Stimulated activated CD4-positive, alpha-beta T cell treated with anti-CD3 and anti-CD28 coated beads, Interleukin-4, amount 100 ng/mL, for 1 hour (primary cell): Measurements from ENCODE around the gene RNF38.
A peak's percentile ranks its signal among the peaks of the same experiment; 100 is the strongest.
"Not testable (repeated sequence)": the region's sequence is repeated elsewhere in the genome, so short reads cannot be mapped to it uniquely, and the experiment has no call there.

Experiments
- DNase-seq: peaks from one replicate; pipeline ENCODE4 v3.0.0-alpha.2; 2020

RNF38 gene

GRCh38 chr9:36399980-36400331 lies at the start of gene RNF38:
TSS of gene RNF38 (minus strand) at chr9:36400269. CDS start at chr9:36400108, 161 bp downstream.
- DNase-seq: peak; percentile 58

- DNase-seq: not testable (repeated sequence)
Observed at GRCh38 chr9:36448555-36448954, 48.5 kb upstream of the RNF38 start.

DNA sequence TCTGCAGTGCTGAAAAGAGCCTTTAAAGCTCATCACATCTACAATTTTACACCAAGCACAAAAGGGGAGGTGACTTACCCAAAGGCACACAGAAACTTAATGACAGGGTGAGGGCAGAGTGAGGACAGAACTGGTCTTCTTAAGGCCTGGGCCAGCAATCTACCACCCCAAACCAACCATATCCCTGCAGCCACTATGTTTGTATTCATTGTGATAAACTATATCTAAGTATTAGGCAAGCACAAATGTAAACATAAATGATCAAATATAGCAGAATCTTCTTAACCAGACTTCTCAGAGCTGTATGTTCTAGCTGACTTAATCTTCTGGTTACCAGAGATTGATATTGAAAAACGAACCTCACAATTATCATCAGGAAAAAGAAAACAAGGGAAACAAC lies 47.9 kb upstream of the RNF38 start:
- DNase-seq: no peak

DNA sequence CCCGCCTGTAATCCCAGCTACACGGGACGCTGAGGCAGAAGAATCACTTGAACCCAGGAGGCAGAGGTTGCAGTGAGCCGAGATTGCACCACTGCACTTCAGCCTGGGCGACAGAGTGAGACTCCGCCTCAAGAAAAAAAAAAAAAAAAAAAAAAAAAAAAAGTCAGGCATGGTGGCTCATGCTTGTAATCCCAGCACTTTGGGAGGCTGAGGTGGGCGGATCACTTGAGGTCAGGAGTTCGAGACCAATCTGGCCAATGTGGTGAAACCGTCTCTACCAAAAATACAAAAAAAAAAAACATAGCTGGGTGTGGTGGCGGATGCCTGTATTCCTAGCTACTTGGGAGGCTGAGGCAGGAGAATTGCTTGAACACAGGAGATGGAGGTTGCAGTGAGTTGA lies 46.6 kb upstream of the RNF38 start:
- not testable (repeated sequence) for DNase-seq

DNA sequence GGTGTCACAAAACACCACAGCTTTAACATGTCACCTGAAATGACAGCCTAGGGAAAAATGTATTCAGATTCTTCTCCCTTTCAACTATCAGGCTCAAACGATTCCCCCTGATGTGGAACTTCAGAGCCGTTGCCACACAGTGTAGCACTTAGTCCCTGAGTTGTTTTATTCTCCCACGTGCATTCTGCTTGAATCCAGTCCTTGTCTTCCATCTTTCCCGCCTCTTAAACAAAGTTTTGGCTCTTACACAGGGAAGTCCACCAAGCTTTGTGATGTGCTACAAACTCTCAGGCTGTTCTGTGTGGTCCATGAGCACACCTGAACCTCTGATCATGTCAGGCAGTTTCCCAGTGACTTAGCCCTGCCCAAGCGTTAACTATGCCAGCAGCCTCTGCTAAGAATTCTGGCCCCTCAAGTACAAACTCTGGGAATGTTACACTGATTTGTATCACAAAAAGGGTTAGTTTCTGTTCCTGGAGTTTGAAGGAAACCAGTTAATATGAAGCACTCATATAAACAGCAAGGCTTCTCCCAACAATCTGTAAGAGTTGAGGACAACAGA lies 45.8 kb upstream of the RNF38 start:
- DNase-seq: no peak

DNA sequence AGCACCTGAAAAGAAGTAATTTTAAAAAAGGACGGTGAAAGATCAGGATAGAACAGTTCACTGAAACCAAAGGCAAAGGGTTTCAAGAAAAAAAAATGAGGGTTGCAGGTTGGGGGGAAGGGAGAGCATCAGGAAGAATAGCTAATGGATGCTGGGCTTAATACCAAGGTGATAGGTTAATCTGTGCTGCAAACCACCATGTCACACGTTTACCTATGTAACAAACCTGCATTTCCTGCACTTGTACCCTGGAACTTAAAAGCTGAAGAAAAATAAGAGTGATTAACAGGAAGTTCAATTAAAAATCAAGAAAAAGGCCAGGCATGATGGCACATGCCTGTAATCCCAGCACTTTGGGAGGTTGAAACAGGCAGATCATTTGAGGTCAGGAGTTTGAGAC lies 44.1 kb upstream of the RNF38 start:
- no peak for DNase-seq

GRCh38 chr9:36443581-36443980 lies 43.5 kb upstream of the RNF38 start:
- no peak for DNase-seq

- DNase-seq: no peak
Observed at GRCh38 chr9:36442710-36443109, 42.6 kb upstream of the RNF38 start.

GRCh38 chr9:36441966-36442365 lies 41.9 kb upstream of the RNF38 start:
- DNase-seq: no peak

DNA sequence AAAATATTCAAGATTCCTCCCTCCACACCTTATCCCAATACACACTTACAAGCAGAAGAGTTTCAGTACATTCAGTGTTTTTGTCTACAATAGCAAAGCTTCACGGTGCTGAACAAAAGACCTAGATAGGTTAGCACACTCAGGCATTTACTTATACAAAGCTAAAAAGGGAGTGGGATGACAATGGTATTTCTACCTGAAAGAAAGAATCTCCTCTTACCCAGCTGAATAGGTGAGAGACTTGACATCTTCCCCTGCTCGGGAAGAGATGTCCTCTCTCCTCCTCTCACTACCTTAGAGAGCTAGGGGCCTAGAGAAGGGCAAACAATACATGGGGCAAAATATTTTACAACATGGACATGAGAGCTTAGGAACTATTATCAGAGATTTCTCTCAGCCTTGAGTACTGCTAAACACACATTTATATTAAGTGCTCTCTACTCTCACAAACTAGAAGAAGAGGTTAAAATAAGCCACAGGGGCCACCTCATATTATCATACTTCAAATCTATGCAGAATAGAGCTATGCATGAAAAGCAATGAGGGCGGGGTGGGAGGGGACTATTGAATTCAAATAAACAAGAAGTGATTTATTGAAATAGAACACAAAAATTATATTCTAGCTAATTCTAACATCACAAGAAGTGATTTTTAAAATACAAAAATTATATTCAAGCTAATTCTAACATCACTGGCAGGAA lies 38.6 kb upstream of the RNF38 start:
- DNase-seq: no peak

DNA sequence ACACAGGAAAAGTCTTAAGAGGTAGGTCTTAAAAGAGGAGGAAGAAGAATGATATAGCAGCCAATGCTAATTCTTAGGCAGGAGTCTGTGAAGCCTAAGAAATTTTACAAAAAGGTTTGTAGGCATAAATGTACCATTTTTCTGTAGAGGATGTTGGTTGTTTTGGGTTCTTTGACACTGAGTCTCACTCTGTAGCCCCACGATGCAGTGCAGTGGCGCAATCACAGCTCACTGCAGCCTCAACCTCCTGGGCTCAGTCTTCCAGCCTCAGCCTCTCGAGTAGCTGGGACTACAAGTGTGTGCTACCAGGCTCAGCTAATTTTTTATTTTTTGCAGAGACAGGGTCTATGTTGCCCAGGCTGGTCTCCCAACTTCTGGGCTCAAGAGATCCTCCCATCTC lies 37.7 kb upstream of the RNF38 start:
- DNase-seq: no peak

GRCh38 chr9:36436909-36437308 lies 36.8 kb upstream of the RNF38 start:
- DNase-seq: no peak

GRCh38 chr9:36433386-36433785 lies 33.3 kb upstream of the RNF38 start:
- DNase-seq: no peak

DNA sequence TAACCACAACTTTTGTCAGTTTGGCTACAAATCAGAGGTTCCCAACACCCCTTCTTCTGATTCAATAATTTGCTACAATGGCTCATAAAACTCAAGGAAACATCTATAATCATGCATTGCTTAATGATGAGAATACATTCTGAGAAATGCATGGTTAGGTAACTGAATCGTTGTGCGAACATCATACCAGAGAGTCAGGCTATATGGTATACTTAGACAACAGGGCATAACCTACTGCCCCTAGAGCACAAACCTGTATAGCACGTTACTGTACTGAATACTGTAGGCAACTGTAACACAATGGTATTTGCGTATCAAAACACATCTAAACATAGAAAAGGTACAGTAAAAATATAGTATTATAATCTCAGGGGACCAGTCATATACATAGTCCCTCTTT lies 31.0 kb upstream of the RNF38 start:
- DNase-seq: no peak

DNA sequence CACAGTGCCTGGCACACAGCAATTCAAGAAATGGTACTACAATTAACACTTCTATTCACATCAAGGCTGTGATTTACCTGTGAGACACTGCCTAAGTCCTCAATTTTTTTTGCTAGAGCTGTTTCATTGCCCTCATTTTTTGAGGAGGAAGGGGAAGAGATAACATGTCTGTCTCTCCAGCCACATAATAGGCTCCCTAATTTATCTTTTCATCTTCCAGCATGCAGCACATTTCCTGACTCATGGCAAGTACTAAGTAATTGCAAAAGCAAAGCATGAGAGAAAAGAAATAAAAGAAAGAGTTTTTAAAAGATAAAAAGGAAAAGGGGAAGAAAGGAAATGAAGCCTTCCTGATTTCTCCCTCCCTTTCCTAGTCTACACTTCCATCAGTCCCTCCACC lies 26.9 kb upstream of the RNF38 start:
- DNase-seq: no peak

GRCh38 chr9:36426348-36426747 lies 26.3 kb upstream of the RNF38 start:
- no peak for DNase-seq

GRCh38 chr9:36424289-36425055 lies 24.4 kb upstream of the RNF38 start:
- DNase-seq: no peak

DNA sequence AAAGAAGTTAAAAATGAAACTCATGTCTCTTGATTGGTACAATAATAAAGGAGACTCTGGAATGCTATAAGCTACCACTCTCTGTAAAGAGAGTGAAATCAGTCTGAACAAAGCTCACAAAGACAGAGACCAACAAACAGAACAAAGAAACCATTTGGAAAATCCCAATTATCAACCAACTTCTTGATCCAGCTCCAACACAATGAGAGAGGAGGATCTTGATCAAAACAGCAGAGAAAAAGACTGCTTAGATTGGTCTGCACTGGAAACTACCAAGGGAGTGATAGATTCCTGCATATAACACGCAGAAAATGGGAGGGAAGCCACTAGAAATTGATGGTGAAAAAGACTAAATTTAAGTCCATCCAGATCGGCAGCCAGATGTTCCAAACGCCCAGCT lies 23.1 kb upstream of the RNF38 start:
- no peak for DNase-seq

DNA sequence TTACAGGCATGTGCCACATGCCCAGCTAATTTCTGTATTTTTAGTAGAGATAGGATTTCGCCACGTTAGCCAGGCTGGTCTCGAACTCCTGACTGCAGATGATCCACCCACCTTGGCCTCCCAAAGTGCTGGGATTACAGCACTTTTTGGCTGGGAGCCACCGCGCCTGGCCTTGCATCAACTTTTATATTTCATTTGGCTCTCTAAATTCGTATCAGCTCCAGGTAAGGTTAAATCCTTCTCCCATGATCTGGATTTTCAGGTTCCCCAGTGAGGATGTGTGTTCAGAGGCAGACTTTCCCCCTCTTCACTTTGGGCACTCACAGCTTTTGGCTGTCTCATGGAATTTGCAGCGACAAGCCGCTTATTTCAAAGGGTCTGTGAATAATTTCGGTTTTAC lies 16.8 kb upstream of the RNF38 start:
- DNase-seq: no peak

DNA sequence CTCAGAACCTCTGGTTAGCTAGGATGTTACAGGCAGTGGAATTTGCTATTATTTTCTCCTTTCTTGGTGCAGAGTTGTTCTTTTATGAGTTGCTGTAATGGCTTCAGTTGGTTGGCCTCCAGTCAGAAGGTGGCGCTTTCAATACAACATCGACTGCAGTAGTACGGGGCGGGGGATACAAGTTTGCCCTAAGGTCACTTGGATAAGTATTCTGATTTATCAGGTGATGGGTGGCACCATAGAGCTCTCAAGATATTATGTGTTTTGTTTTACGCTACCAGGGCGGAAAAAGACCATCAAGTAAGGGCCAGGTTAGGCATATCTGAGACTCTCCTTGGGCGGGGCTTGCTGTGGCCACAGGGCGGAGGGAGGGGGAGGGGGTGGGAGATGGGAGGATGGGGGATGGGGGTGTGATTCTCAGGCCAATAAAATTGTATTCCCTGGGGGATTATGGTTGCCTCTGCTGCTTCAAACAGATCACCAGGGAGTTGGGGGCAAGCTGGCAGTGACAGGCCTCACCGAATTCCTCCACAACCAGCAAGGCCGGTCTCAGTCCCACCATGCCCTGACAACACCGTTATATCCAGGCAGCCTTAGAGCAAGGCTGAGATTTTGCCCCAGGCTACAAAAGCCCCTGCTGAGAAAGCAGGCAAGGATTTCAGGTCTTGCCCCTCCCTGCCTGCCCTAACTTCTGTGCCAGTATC lies 15.9 kb upstream of the RNF38 start:
- no peak for DNase-seq

DNA sequence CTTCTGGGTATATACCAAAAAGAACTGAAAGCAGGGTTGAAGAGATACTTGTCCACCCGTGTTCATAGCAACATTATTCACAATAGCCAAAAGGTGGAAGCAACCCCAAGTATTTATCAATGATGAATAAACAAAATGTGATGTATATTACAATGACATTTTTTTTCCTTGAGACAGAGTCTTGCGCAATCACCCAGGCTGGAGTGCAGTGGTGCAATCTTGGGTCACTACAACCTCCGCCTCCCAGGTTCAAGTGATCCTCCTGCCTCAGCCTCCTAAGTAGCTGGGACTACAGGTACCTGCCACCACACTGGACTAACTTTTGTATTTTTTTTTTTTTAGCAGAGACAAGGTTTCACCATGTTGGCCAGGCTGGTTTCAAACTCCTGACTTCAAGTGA lies 11.3 kb upstream of the RNF38 start:
- DNase-seq: not testable (repeated sequence)

DNA sequence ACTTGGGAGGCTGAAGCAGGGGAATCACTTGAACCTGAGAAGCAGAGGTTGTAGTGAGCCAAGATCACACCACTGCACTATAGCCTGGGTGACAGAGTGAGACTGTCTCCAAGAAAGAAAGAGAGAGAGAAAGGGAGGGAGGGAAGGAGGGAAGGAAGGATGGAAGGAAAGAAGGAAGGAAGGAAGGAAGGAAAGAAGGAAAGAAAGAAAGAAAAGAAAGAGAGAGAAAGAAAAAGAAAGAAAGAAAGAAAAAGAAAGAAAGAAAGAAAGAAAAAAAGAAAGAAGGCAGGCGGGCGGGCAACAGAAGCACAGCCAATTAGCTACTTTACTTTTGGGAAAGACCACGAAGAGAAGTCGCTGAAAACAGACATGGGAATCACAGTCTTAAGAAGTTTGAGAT lies 9.0 kb upstream of the RNF38 start:
- not testable (repeated sequence) for DNase-seq

GRCh38 chr9:36407122-36407723 lies 7.2 kb upstream of the RNF38 start:
- peak; percentile 40 for DNase-seq
